Endothelial cell of umbilical vein (primary cell): Measurements from ENCODE around the gene SMCHD1. TPM values are rescaled to one million over a fixed set of nuclear protein-coding genes. Genes with fewer than 3 reads are reported as not detected.

Source experiments
- BruUV-seq: library from RNA; stranded (reverse); fragments of 400-500 nt; replicated peaks from 2 replicates; lab custom pipeline; 2021; lab: Mats Ljungman, UMichigan
- CTCF ChIA-PET: fragments of 300-600, 350-600 bp; sonication (Branson Sonifier 250); formaldehyde crosslinking; loops from one replicate; lab custom pipeline; 2021; ENCODE audit warnings: antibody characterized with exemption, inconsistent platforms; lab: Charles Lee
- POLR2A ChIA-PET: fragments of 300-600, 350-600 bp; sonication (Branson Sonifier 250); formaldehyde crosslinking; loops from one replicate; lab custom pipeline; 2021; ENCODE audit warnings: antibody characterized with exemption, inconsistent platforms; lab: Charles Lee
- DNase-seq: peaks from one replicate; pipeline ENCODE4 v3.0.0-alpha.2; 2011; ENCODE audit warnings: low read depth, low spot score
- FAIRE-seq: peaks from 2 replicates; lab custom pipeline; 2011; peaks lifted over from hg19 to GRCh38; lab: Jason Lieb, UNC
- H2AFZ ChIP-seq: 2 replicates; pipeline ENCODE4 v1.6.0; 2012; ENCODE audit warnings: low read depth, low read length, control low read depth, inconsistent platforms
- H3K27ac ChIP-seq: 2 replicates; pipeline ENCODE4 v1.5.1; 2011; ENCODE audit warnings: low read depth, mild to moderate bottlenecking, control low read depth, low read length, moderate library complexity; ENCODE audit not compliant: insufficient read depth
- H3K27me3 ChIP-seq, 2 experiments: 2 replicates each; pipeline versions ENCODE4 v1.6.0 to v1.6.1; 2011; ENCODE audit warnings: low read length in 2 of 2, mixed read lengths in 1 of 2; ENCODE audit not compliant: control insufficient read depth in 2 of 2, insufficient read depth in 2 of 2
- H3K36me3 ChIP-seq, 2 experiments: 2 replicates in 1 of 2; 3 replicates in 1 of 2; pipeline ENCODE4 v1.5.1; 2011; ENCODE audit warnings: low read length in 2 of 2, mild to moderate bottlenecking in 1 of 2, moderate library complexity in 1 of 2; ENCODE audit not compliant: control insufficient read depth in 2 of 2, insufficient read depth in 2 of 2; ENCODE audit errors: extremely low read depth in 1 of 2
- H3K4me1 ChIP-seq: 3 replicates; pipeline ENCODE4 v1.5.1; 2011; ENCODE audit warnings: mild to moderate bottlenecking, low read length; ENCODE audit not compliant: control insufficient read depth, insufficient read depth; ENCODE audit errors: extremely low read depth
- H3K4me2 ChIP-seq: 2 replicates; pipeline ENCODE4 v1.6.1; 2011; ENCODE audit warnings: low read length, control low read depth, mixed read lengths; ENCODE audit not compliant: insufficient read depth
- H3K4me3 ChIP-seq, 3 experiments: fragments of 200-600 bp in 1 of 3; sonication (generic), shearing (Covaris generic) in 1 of 3; replicated peaks in 1 of 3; 2 replicates each; pipeline ENCODE4 v1.5.1; 2011 to 2016; ENCODE audit warnings: control low read depth in 3 of 3, low read length in 3 of 3, mild to moderate bottlenecking in 2 of 3, inconsistent platforms in 1 of 3, low read depth in 1 of 3, moderate library complexity in 1 of 3; ENCODE audit not compliant: insufficient read depth in 1 of 3
- H3K79me2 ChIP-seq: 2 replicates; pipeline ENCODE4 v1.6.0; 2012; ENCODE audit warnings: low read length, inconsistent platforms; ENCODE audit not compliant: control insufficient read depth, insufficient read depth
- H3K9ac ChIP-seq: replicated peaks from 2 replicates; pipeline ENCODE3; 2011; ENCODE audit warnings: low read length, control low read depth; ENCODE audit not compliant: insufficient read depth; ENCODE audit errors: extremely low read depth
- H3K9me1 ChIP-seq: replicated peaks from 3 replicates; pipeline ENCODE4 v1.6.0; 2011; ENCODE audit warnings: mild to moderate bottlenecking, low read length; ENCODE audit not compliant: control insufficient read depth, insufficient read depth; ENCODE audit errors: extremely low read depth
- H3K9me3 ChIP-seq: replicated peaks from 2 replicates; pipeline ENCODE4 v1.5.1; 2012; ENCODE audit warnings: low read length, inconsistent platforms; ENCODE audit not compliant: control insufficient read depth, insufficient read depth
- H4K20me1 ChIP-seq: replicated peaks from 2 replicates; pipeline ENCODE3; 2011; ENCODE audit warnings: mild to moderate bottlenecking, low read length; ENCODE audit not compliant: control insufficient read depth, insufficient read depth; ENCODE audit errors: extremely low read depth
- EZH2 ChIP-seq: IDR thresholded peaks from 2 replicates; pipeline ENCODE4 v1.6.1; 2012; ENCODE audit warnings: borderline replicate concordance, low read depth, mild to moderate bottlenecking, moderate library complexity, low read length, inconsistent platforms; ENCODE audit not compliant: severe bottlenecking
- FOS ChIP-seq: IDR thresholded peaks from 2 replicates; pipeline ENCODE4 v1.6.1; 2011; ENCODE audit warnings: mild to moderate bottlenecking, low read length, moderate library complexity, borderline replicate concordance; ENCODE audit not compliant: insufficient read depth
- GATA2 ChIP-seq: IDR thresholded peaks from 2 replicates; pipeline ENCODE4 v1.7.0; 2011; ENCODE audit warnings: low read depth, mild to moderate bottlenecking, moderate library complexity, mixed read lengths, low read length; ENCODE audit not compliant: insufficient read length, insufficient read depth
- JUN ChIP-seq: IDR thresholded peaks from 2 replicates; pipeline ENCODE4 v1.6.1; 2011; ENCODE audit warnings: borderline replicate concordance, low read depth; ENCODE audit not compliant: insufficient read length, insufficient read depth
- MAX ChIP-seq: IDR thresholded peaks from 2 replicates; pipeline ENCODE4 v1.6.1; 2011; ENCODE audit not compliant: insufficient read depth, insufficient read length
- MYC ChIP-seq: IDR thresholded peaks from one replicate; pipeline ENCODE4 v1.6.1; 2011; ENCODE audit warnings: mild to moderate bottlenecking, low read depth, low read length
- POLR2A ChIP-seq: IDR thresholded peaks from 2 replicates; pipeline ENCODE4 v1.6.1; 2012; ENCODE audit warnings: low read depth, mild to moderate bottlenecking, control low read depth, low read length
- POLR2AphosphoS5 ChIP-seq: IDR thresholded peaks from 2 replicates; pipeline ENCODE4 v1.6.1; 2012; ENCODE audit warnings: low read depth, mild to moderate bottlenecking, control low read depth, low read length, moderate library complexity; ENCODE audit not compliant: insufficient read depth
- dilution Hi-C: fragments of 300-500 bp; cut with MboI; formaldehyde crosslinking; loops from one replicate; pipeline ENCODE4 v1.15.0; 2019; ENCODE audit warnings: low sequenced_read_pairs; ENCODE audit not compliant: extremely low pct_ligation_motif_present
- intact Hi-C: fragments of 100-400 bp; cut with micrococcal nuclease; formaldehyde crosslinking; loops from one replicate; pipeline ENCODE4 v1.10.0; 2022
- polyA plus RNA-seq, 4 experiments: library from polyadenylated mRNA; depleted of rRNA in 3 of 4; stranded (reverse) in 3 of 4; unstranded in 1 of 4; fragments of >200 nt; gene quantifications; 2 replicates each; pipeline versions ENCODE4 v1.2.1 to v1.2.3, GENCODE V29; 2011 to 2012; ENCODE audit warnings: missing spikeins in 1 of 4
- total RNA-seq: library from RNA; stranded (reverse); gene quantifications from 2 replicates; pipeline ENCODE4 v1.2.3, GENCODE V29; 2021
- TF ChIP-seq, protein P1 (sequence below), 2 donors: IDR thresholded peaks; 1 replicate in 1 of 2; 2 replicates in 1 of 2; pipeline ENCODE4 v1.5.1; 2011; ENCODE audit warnings: low read length in 2 of 2, mild to moderate bottlenecking in 2 of 2, moderate library complexity in 2 of 2, control low read depth in 1 of 2, inconsistent platforms in 1 of 2, low read depth in 1 of 2; ENCODE audit not compliant: insufficient read depth in 1 of 2; ENCODE audit errors: extremely low read depth in 1 of 2

SMCHD1 gene
- total and polyA plus RNA-seq, 2 donors (not counting 3 experiments of a cell fraction or from before 2014, with no cell fraction given), result 7.4 to 39.9 TPM

DNA sequence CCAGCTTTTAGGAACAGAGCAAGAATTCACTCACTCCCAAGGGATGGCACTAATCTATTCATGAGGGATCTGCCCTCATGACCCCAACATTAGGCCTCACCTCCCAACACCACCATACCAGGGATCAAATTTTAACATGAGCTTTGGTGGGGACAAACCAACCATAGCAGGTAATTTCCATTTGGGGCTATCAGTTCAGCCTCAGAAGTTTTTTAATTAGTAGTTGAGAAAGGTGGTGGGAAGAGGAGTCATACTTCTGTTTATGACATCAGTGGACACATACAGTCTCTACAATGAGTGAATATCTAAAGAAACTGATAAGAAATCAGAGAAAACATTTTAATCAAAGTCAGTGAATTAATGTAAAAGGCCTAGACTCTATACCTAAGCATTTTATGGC lies 131.7 kb downstream of the SMCHD1 start:
- no peaks in the 10 kb centered on the region for H3K27me3 ChIP-seq
- no peak overlapping the region for H2AFZ ChIP-seq
- no peaks in the 10 kb centered on the region for H3K79me2 ChIP-seq
- no peak for DNase-seq
- H3K4me3 ChIP-seq, result no peak overlapping the region
- H4K20me1 ChIP-seq, result no peaks in the 10 kb centered on the region
- TF ChIP-seq, protein P1, sequence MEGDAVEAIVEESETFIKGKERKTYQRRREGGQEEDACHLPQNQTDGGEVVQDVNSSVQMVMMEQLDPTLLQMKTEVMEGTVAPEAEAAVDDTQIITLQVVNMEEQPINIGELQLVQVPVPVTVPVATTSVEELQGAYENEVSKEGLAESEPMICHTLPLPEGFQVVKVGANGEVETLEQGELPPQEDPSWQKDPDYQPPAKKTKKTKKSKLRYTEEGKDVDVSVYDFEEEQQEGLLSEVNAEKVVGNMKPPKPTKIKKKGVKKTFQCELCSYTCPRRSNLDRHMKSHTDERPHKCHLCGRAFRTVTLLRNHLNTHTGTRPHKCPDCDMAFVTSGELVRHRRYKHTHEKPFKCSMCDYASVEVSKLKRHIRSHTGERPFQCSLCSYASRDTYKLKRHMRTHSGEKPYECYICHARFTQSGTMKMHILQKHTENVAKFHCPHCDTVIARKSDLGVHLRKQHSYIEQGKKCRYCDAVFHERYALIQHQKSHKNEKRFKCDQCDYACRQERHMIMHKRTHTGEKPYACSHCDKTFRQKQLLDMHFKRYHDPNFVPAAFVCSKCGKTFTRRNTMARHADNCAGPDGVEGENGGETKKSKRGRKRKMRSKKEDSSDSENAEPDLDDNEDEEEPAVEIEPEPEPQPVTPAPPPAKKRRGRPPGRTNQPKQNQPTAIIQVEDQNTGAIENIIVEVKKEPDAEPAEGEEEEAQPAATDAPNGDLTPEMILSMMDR (IDR thresholded peaks at IDR 0.05; ENCODE audit: extremely low read depth in 1 of 2, insufficient read depth in 1 of 2, low read depth in 1 of 2, low read length in 2 of 2), result no peak
- TF ChIP-seq MAX, result no peak
- BruUV-seq, result no TSS peak
- no peaks in the 10 kb centered on the region for H3K9me1 ChIP-seq
- no peak overlapping the region for H3K27ac ChIP-seq
- no peak overlapping the region for H3K9ac ChIP-seq
- H3K36me3 ChIP-seq, result peaks cover 0 to 2% of the 10 kb centered on the region in 2 experiments
- no peaks in the 10 kb centered on the region for H3K9me3 ChIP-seq
- H3K4me1 ChIP-seq, result no peaks in the 10 kb centered on the region
- H3K4me2 ChIP-seq, result no peak overlapping the region
- ChIA-PET CTCF (no interaction called here), POLR2A (no interaction called here)
- intact Hi-C loops, result no loop called here
- no peak for FAIRE-seq
- dilution Hi-C loops, result no loop called here

- intact Hi-C loops (no loop called here), dilution Hi-C loops (no loop called here)
- no peak overlapping the region for H3K27ac ChIP-seq
- no peak overlapping the region for H3K4me3 ChIP-seq
- H3K4me2 ChIP-seq, result no peak overlapping the region
- peaks cover 0 to 5% of the 10 kb centered on the region in 2 experiments for H3K36me3 ChIP-seq
- no peak overlapping the region for H3K9ac ChIP-seq
- CTCF ChIA-PET, result interaction anchor here (1.4 kb wide), 1 partner anchor 8 kb away, joined by 4 read pairs; no protein-coding TSS in a partner anchor
- FAIRE-seq, result no peak
- no peak for TF ChIP-seq EZH2
- no peak for TF ChIP-seq MYC
- no peak for TF ChIP-seq FOS
- no peak for TF ChIP-seq JUN
- no peak for TF ChIP-seq MAX
- no peak for TF ChIP-seq POLR2A
- TF ChIP-seq POLR2AphosphoS5, result no peak
- TF ChIP-seq, protein P1 (IDR thresholded peaks at IDR 0.05; ENCODE audit: extremely low read depth in 1 of 2, insufficient read depth in 1 of 2, low read depth in 1 of 2, low read length in 2 of 2), result no peak
- TF ChIP-seq GATA2, result no peak
- no peaks in the 10 kb centered on the region for H3K9me1 ChIP-seq
- no peaks in the 10 kb centered on the region for H3K79me2 ChIP-seq
- no peaks in the 10 kb centered on the region for H4K20me1 ChIP-seq
- no peak overlapping the region for H2AFZ ChIP-seq
- no peak for DNase-seq
- no TSS peak for BruUV-seq
- POLR2A ChIA-PET, result no interaction called here
- H3K4me1 ChIP-seq, result no peaks in the 10 kb centered on the region
- no peaks in the 10 kb centered on the region for H3K9me3 ChIP-seq
- no peaks in the 10 kb centered on the region for H3K27me3 ChIP-seq
Measured at GRCh38 chr18:2792395-2792794, 136.9 kb downstream of the SMCHD1 start.
